Bronchial epithelial cell (primary cell): Measurements from ENCODE around the gene PPIP5K1. TPM values are rescaled to one million over a fixed set of nuclear protein-coding genes. Genes with fewer than 3 reads are reported as not detected.

Experiments used
- DNase-seq: peaks from one replicate; pipeline ENCODE4 v3.0.0-alpha.2; 2010; ENCODE audit warnings: low read depth
- FAIRE-seq: peaks from 2 replicates; lab custom pipeline; 2011; peaks lifted over from hg19 to GRCh38; lab: Jason Lieb, UNC
- H3K27me3 ChIP-seq: 2 replicates; pipeline ENCODE4 v1.5.1; 2011; ENCODE audit warnings: low read length; ENCODE audit not compliant: control insufficient read depth, insufficient read depth
- H3K36me3 ChIP-seq: 2 replicates; pipeline ENCODE4 v1.5.1; 2011; ENCODE audit warnings: low read length; ENCODE audit not compliant: control insufficient read depth, insufficient read depth
- H3K4me3 ChIP-seq: 2 replicates; pipeline ENCODE4 v1.5.1; 2011; ENCODE audit warnings: mild to moderate bottlenecking, low read depth, low read length, control low read depth
- CTCF ChIP-seq: IDR thresholded peaks from 2 replicates; pipeline ENCODE4 v1.5.1; 2011; ENCODE audit warnings: mild to moderate bottlenecking, moderate library complexity, low read length, control low read depth, inconsistent platforms; ENCODE audit not compliant: insufficient read depth, severe bottlenecking
- total RNA-seq: library from RNA; depleted of rRNA; stranded (reverse); fragments of >200 nt; gene quantifications from 2 replicates; pipeline ENCODE4 v1.2.1, GENCODE V29; 2014

The PPIP5K1 gene
- total RNA-seq, 1 donor from 2014 or later: 46.1 TPM

- Histone ChIP-seq H3K27me3 (no peaks in the 10 kb centered on the region), H3K4me3 (no peak overlapping the region), H3K36me3 (peaks cover 6% of the 10 kb centered on the region)
- no peak for TF ChIP-seq CTCF
- no peak for DNase-seq
- FAIRE-seq: no peak
Measured at GRCh38 chr15:43484455-43484854, 105.6 kb downstream of the PPIP5K1 start.

Other genes with a start within 250 kb of the PPIP5K1 start
- gene ZSCAN29, start 219.2 kb downstream of the PPIP5K1 start, total RNA-seq: 32.9 and 36.6 TPM in 2 replicates
- 13.7 and 17.4 TPM in 2 replicates for gene TUBGCP4, start 219.1 kb downstream of the PPIP5K1 start, total RNA-seq
- gene TP53BP1, start 97.1 kb downstream of the PPIP5K1 start, total RNA-seq: 28.7 and 29.3 TPM in 2 replicates
- 0.13 and 0.26 TPM in 2 replicates for gene MAP1A, start 72.6 kb downstream of the PPIP5K1 start, total RNA-seq
- 19.0 and 43.7 TPM in 2 replicates for gene CKMT1B, start 3.8 kb upstream of the PPIP5K1 start, total RNA-seq
- gene STRC, start 28.6 kb upstream of the PPIP5K1 start, total RNA-seq: 0.38 and 0.53 TPM in 2 replicates
- 4.7 TPM in 2 replicates for gene CATSPER2, start 58.6 kb upstream of the PPIP5K1 start, total RNA-seq
- gene CKMT1A, start 103.7 kb upstream of the PPIP5K1 start, total RNA-seq: 15.3 and 38.8 TPM in 2 replicates
- gene PDIA3, start 156.2 kb upstream of the PPIP5K1 start, total RNA-seq: 115 and 130 TPM in 2 replicates
- gene ELL3, start 186.8 kb upstream of the PPIP5K1 start, total RNA-seq: 20.2 and 23.2 TPM in 2 replicates
- gene SERF2, start 202.1 kb upstream of the PPIP5K1 start, total RNA-seq: 286 and 340 TPM in 2 replicates
- 0.13 TPM in 1 of 2 replicates, not detected in the other for gene SERINC4, start 210.0 kb upstream of the PPIP5K1 start, total RNA-seq
- gene HYPK, start 210.4 kb upstream of the PPIP5K1 start, total RNA-seq: 6.8 and 9.0 TPM in 2 replicates
- gene MFAP1, start 234.5 kb upstream of the PPIP5K1 start, total RNA-seq: 20.8 and 30.3 TPM in 2 replicates
- 1.2 and 2.1 TPM in 2 replicates for gene WDR76, start 236.8 kb upstream of the PPIP5K1 start, total RNA-seq